IMR-90 (cell line): ENCODE results near the gene HADHA.

ENCODE experiments used
- CEBPB ChIP-seq: IDR thresholded peaks from 2 replicates; pipeline ENCODE4 v1.6.1; 2012; ENCODE audit warnings: low read depth, low read length, improper control_type of control experiment
- CTCF ChIP-seq: conservative IDR thresholded peaks from 2 replicates; pipeline ENCODE4 v1.5.1; 2012; ENCODE audit warnings: mild to moderate bottlenecking, low read depth, low read length, improper control_type of control experiment
- MAFK ChIP-seq: IDR thresholded peaks from 2 replicates; pipeline ENCODE4 v1.6.1; 2012; ENCODE audit warnings: low read depth, low read length, improper control_type of control experiment
- NFE2L2 ChIP-seq: fragments of 150-350 bp; IDR thresholded peaks from 2 replicates; pipeline ENCODE4 v1.6.1; 2016; ENCODE audit warnings: low read depth, mild to moderate bottlenecking, low read length
- POLR2A ChIP-seq: IDR thresholded peaks from 2 replicates; pipeline ENCODE4 v1.6.1; 2012; ENCODE audit warnings: mild to moderate bottlenecking, low read depth, low read length
- RFX5 ChIP-seq: IDR thresholded peaks from 2 replicates; pipeline ENCODE4 v1.8.0; 2012; ENCODE audit warnings: low read depth, mild to moderate bottlenecking, low read length, moderate library complexity

DNA sequence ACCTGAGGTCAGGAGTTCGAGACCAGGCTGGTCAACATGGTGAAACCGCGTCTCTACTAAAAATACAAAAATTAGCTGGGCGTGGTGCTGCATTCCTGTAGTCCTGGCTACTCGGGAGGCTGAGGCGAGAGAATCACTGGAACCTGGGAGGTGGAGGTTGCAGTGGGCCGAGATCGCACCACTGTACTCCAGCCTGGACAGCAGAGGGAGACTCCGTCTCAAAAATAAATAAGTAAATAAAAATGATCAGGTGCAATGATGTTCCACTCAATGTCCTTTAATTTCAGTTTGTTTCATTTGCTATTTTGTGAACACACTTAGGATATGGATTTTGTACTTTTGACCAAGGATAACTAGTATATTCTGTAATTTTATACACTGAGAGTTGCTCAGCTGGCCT lies 9.3 kb downstream of the HADHA start:
- TF ChIP-seq POLR2A (no peak), MAFK (no peak), RFX5 (no peak), CTCF (0 out of 2 replicates have a peak, but pooled peaks have one; percentile 14), NFE2L2 (no peak), CEBPB (no peak)
